WERI-Rb-1 (cell line): ENCODE measurements around the gene CSNK1D.
A peak's percentile ranks its signal among the peaks of the same experiment; 100 is the strongest.

Source experiments
- DNase-seq: peaks from one replicate; pipeline ENCODE4 v3.0.0-alpha.2; 2020
- H3K27ac ChIP-seq: fragments of 250-450 bp; sonication (Bioruptor Pico); 2 replicates; pipeline ENCODE4 v1.5.1; 2020; ENCODE audit warnings: mild to moderate bottlenecking, moderate library complexity
- H3K27me3 ChIP-seq: fragments of 250-450 bp; sonication (Bioruptor Pico); 2 replicates; pipeline ENCODE4 v1.5.1; 2021; ENCODE audit warnings: mild to moderate bottlenecking, low read depth, moderate library complexity; ENCODE audit not compliant: insufficient read depth, severe bottlenecking
- H3K36me3 ChIP-seq: fragments of 250-450 bp; sonication (Bioruptor Pico); 2 replicates; pipeline ENCODE4 v1.5.1; 2020; ENCODE audit warnings: mild to moderate bottlenecking, moderate library complexity
- H3K4me3 ChIP-seq: 2 replicates; pipeline ENCODE4 v1.5.1; 2011; ENCODE audit warnings: low read depth, mild to moderate bottlenecking, control low read depth, low read length
- H3K9me3 ChIP-seq: fragments of 250-450 bp; sonication (Bioruptor Pico); 2 replicates; pipeline ENCODE4 v1.5.1; 2021; ENCODE audit warnings: mild to moderate bottlenecking, moderate library complexity; ENCODE audit not compliant: severe bottlenecking
- CTCF ChIP-seq: IDR thresholded peaks from 2 replicates; pipeline ENCODE4 v1.5.1; 2011; ENCODE audit warnings: low read depth, mild to moderate bottlenecking, control low read depth, inconsistent platforms, low read length

CSNK1D gene

GRCh38 chr17:82240506-82241182 lies 32.9 kb downstream of the CSNK1D start:
- DNase-seq: no peak
- no peak overlapping the region for H3K4me3 ChIP-seq
- no peak for TF ChIP-seq CTCF
- peak overlapping the region; percentile 30 for H3K27ac ChIP-seq
- H3K27me3 ChIP-seq: no peaks in the 10 kb centered on the region
- peaks cover 69% of the 10 kb centered on the region for H3K36me3 ChIP-seq
- no peaks in the 10 kb centered on the region for H3K9me3 ChIP-seq

GRCh38 chr17:82239926-82240505 lies 33.5 kb downstream of the CSNK1D start:
- Histone ChIP-seq H3K9me3 (peaks cover 3% of the 10 kb centered on the region), H3K27ac (peak overlapping the region; percentile 30; the same call in 1 of the 2 replicates), H3K27me3 (no peaks in the 10 kb centered on the region), H3K4me3 (no peak overlapping the region), H3K36me3 (peaks cover 63% of the 10 kb centered on the region)
- DNase-seq: no peak
- TF ChIP-seq CTCF: no peak

GRCh38 chr17:82239401-82239925 lies 34.0 kb downstream of the CSNK1D start:
- no peaks in the 10 kb centered on the region for H3K27me3 ChIP-seq
- H3K27ac ChIP-seq: no peak overlapping the region
- H3K4me3 ChIP-seq: no peak overlapping the region
- H3K9me3 ChIP-seq: peaks cover 3% of the 10 kb centered on the region
- DNase-seq: no peak
- H3K36me3 ChIP-seq: peaks cover 57% of the 10 kb centered on the region
- TF ChIP-seq CTCF: no peak

- peak; percentile 85 for DNase-seq
- peak overlapping the region; percentile 27 for H3K4me3 ChIP-seq
- peak overlapping the region; percentile 27 for H3K27ac ChIP-seq
- peaks cover 3% of the 10 kb centered on the region for H3K9me3 ChIP-seq
- H3K27me3 ChIP-seq: no peaks in the 10 kb centered on the region
- TF ChIP-seq CTCF: no peak
- H3K36me3 ChIP-seq: peaks cover 49% of the 10 kb centered on the region
Observed at GRCh38 chr17:82238472-82239201, 34.9 kb downstream of the CSNK1D start.

- Histone ChIP-seq H3K9me3 (peaks cover 3% of the 10 kb centered on the region), H3K36me3 (peaks cover 42% of the 10 kb centered on the region), H3K27ac (peak overlapping the region; percentile 27), H3K4me3 (no peak overlapping the region), H3K27me3 (no peaks in the 10 kb centered on the region)
- no peak for TF ChIP-seq CTCF
- no peak for DNase-seq
Observed at GRCh38 chr17:82237746-82238471, 35.6 kb downstream of the CSNK1D start.
